ENCODE data around the gene IFT172. TPM values are rescaled to one million over a fixed set of nuclear protein-coding genes. Genes with fewer than 3 reads are reported as not detected.

IFT172 gene
- total RNA-seq, 2 experiments from 2014 or later = 13.9 to 26.8 TPM

GRCh38 chr2:27408601-27409320 lies 80.8 kb downstream of the IFT172 start:
- ChIA-PET CTCF (ENCODE audit: unreplicated experiment) (no interaction called here), POLR2A (interaction anchor here (1.1 to 2.2 kb wide), 3 partner anchors 13 to 25 kb away, joined by 3 to 24 read pairs (median 3); partner anchors contain the start of gene NRBP1)
- intact Hi-C loops (cut with micrococcal nuclease; ENCODE audit: unreplicated experiment) = loop anchor here (1.0 to 10.0 kb wide), 4 partner anchors 20 to 256 kb away; partner anchors contain the start of genes CCDC121, GPN1, NRBP1 and SLC4A1AP
- no peak for TF ChIP-seq CTCF (conservative IDR thresholded peaks at IDR 0.05; ENCODE audit: low read length)
- no peak for TF ChIP-seq EZH2phosphoT487 (IDR thresholded peaks at IDR 0.05; ENCODE audit: borderline replicate concordance, low read depth, low read length)
- Histone ChIP-seq H4K20me1 (ENCODE audit: insufficient read depth, low read length) (peaks cover 23% of the 10 kb centered on the region; the same call in 1 of the 2 replicates), H3K4me1 (ENCODE audit: insufficient read depth, low read length, poor library complexity, severe bottlenecking) (peaks cover 24% of the 10 kb centered on the region), H3K4me3 (ENCODE audit: low read depth, low read length, poor library complexity, severe bottlenecking) (peak overlapping the region; percentile 91), H3K9me3 (ENCODE audit: low read length) (no peaks in the 10 kb centered on the region), H2AFZ (ENCODE audit: low read length) (peak overlapping the region; percentile 23; the same call in 1 of the 2 replicates), H3K9me2 (ENCODE audit: insufficient read depth, low read length) (no peaks in the 10 kb centered on the region), H3K27ac (ENCODE audit: low read depth, low read length, poor library complexity, severe bottlenecking) (peak overlapping the region; percentile 84), H3K36me3 (ENCODE audit: insufficient read depth, low read length) (peaks cover 40% of the 10 kb centered on the region), H3K79me2 (ENCODE audit: insufficient read depth, low read depth, low read length) (peaks cover 56% of the 10 kb centered on the region), H3K4me2 (ENCODE audit: low read length) (peak overlapping the region; percentile 96)
- no TSS peak for BruUV-seq (replicated peaks)
- peak; percentile 41 for DNase-seq (ENCODE audit: low spot score)

GRCh38 chr2:27407798-27408491 lies 81.6 kb downstream of the IFT172 start:
- CTCF ChIA-PET (ENCODE audit: unreplicated experiment) = no interaction called here
- Histone ChIP-seq H3K9me2 (ENCODE audit: insufficient read depth, low read length) (no peaks in the 10 kb centered on the region), H3K27ac (ENCODE audit: low read depth, low read length, poor library complexity, severe bottlenecking) (peak overlapping the region; percentile 84), H3K4me2 (ENCODE audit: low read length) (peak overlapping the region; percentile 96), H3K36me3 (ENCODE audit: insufficient read depth, low read length) (peaks cover 49% of the 10 kb centered on the region), H3K9me3 (ENCODE audit: low read length) (no peaks in the 10 kb centered on the region), H4K20me1 (ENCODE audit: insufficient read depth, low read length) (peaks cover 23% of the 10 kb centered on the region; the same call in 1 of the 2 replicates), H3K4me3 (ENCODE audit: low read depth, low read length, poor library complexity, severe bottlenecking) (peak overlapping the region; percentile 91), H3K4me1 (ENCODE audit: insufficient read depth, low read length, poor library complexity, severe bottlenecking) (peaks cover 24% of the 10 kb centered on the region), H3K79me2 (ENCODE audit: insufficient read depth, low read depth, low read length) (peaks cover 64% of the 10 kb centered on the region), H2AFZ (ENCODE audit: low read length) (no peak overlapping the region)
- DNase-seq (ENCODE audit: low spot score) = peak; percentile 77
- BruUV-seq (replicated peaks) = no TSS peak
- intact Hi-C loops (cut with micrococcal nuclease; ENCODE audit: unreplicated experiment) = loop anchor here (2.0 to 10.0 kb wide), 3 partner anchors 175 to 257 kb away; partner anchors contain the start of genes CCDC121, GPN1, SLC4A1AP and SUPT7L
- peak; percentile 73 for TF ChIP-seq CTCF (conservative IDR thresholded peaks at IDR 0.05; ENCODE audit: low read length)
- TF ChIP-seq EZH2phosphoT487 (IDR thresholded peaks at IDR 0.05; ENCODE audit: borderline replicate concordance, low read depth, low read length) = no peak
- POLR2A ChIA-PET = interaction anchor here (1.1 to 1.6 kb wide), 3 partner anchors 13 to 23 kb away, joined by 3 to 4 read pairs (median 3); partner anchors contain the start of gene NRBP1

Data from OCI-LY7 (cell line).